ENCODE data around the gene MRPL44. TPM values are rescaled to one million over a fixed set of nuclear protein-coding genes. Genes with fewer than 3 reads are reported as not detected.
"Not testable (repeated sequence)": the region's sequence is repeated elsewhere in the genome, so short reads cannot be mapped to it uniquely, and the experiment has no call there.

MRPL44 gene
- total and polyA plus RNA-seq, 2 experiments from 2014 or later, result 24.1 to 34.9 TPM

- no peak overlapping the region for H2AFZ ChIP-seq
- H4K20me1 ChIP-seq (ENCODE audit: insufficient read depth), result 0 out of 2 replicates have a peak, but pooled peaks cover 4% of the 10 kb centered on the region
- DNase-seq, result no peak
- peaks cover 100% of the 10 kb centered on the region for H3K79me2 ChIP-seq (ENCODE audit: insufficient read depth)
- no peak overlapping the region for H3K9ac ChIP-seq
- H3K36me3 ChIP-seq (ENCODE audit: low read depth), result peaks cover 83% of the 10 kb centered on the region
- H3K9me3 ChIP-seq (ENCODE audit: low read depth), result no peaks in the 10 kb centered on the region
- no peaks in the 10 kb centered on the region for H3K27me3 ChIP-seq (replicated peaks; ENCODE audit: insufficient read depth)
- no peak overlapping the region for H3K4me3 ChIP-seq
- 92 to 100% methylated on average over 2 of the region's 2 CpGs for WGBS, 2 experiments (ENCODE audit: low coverage in 1 of 2, low lambda C conversion rate in 2 of 2, missing lambda C conversion rate in 2 of 2)
- no peak for TF ChIP-seq EZH2phosphoT487 (IDR thresholded peaks at IDR 0.05; ENCODE audit: insufficient read depth, low read depth)
- no peak for TF ChIP-seq EZH2 (IDR thresholded peaks at IDR 0.05; ENCODE audit: insufficient read depth, poor library complexity, severe bottlenecking)
- in situ Hi-C loops (cut with MboI), result loop anchor here (10.0 kb wide), 1 partner anchor 286 kb away; no protein-coding TSS in a partner anchor
- peaks cover 85% of the 10 kb centered on the region for H3F3A ChIP-seq (ENCODE audit: insufficient read depth)
- no peaks in the 10 kb centered on the region for H3K9me2 ChIP-seq (ENCODE audit: insufficient read depth)
- H3K4me2 ChIP-seq (ENCODE audit: unreplicated experiment), result no peak overlapping the region
- peak overlapping the region; percentile 71 for H3K27ac ChIP-seq
- peaks cover 25% of the 10 kb centered on the region; the same call in 1 of the 2 replicates for H3K4me1 ChIP-seq (ENCODE audit: insufficient read depth)
Observed at GRCh38 chr2:223998948-223999347, 41.7 kb downstream of the MRPL44 start.

- peaks cover 84% of the 10 kb centered on the region for H3F3A ChIP-seq (ENCODE audit: insufficient read depth)
- H3K4me1 ChIP-seq (ENCODE audit: insufficient read depth), result peaks cover 20% of the 10 kb centered on the region; the same call in 1 of the 2 replicates
- H3K9ac ChIP-seq, result no peak overlapping the region
- in situ Hi-C loops (cut with MboI), result loop anchor here (10.0 kb wide), 1 partner anchor 285 kb away; no protein-coding TSS in a partner anchor
- DNase-seq, result no peak
- H3K36me3 ChIP-seq (ENCODE audit: low read depth), result peaks cover 80% of the 10 kb centered on the region
- 90 to 93% methylated on average over 11 of the region's 11 CpGs for whole genome bisulfite sequencing, 2 experiments (ENCODE audit: low coverage in 1 of 2, low lambda C conversion rate in 2 of 2, missing lambda C conversion rate in 2 of 2)
- no peak overlapping the region for H2AFZ ChIP-seq
- H3K4me3 ChIP-seq, result no peak overlapping the region
- peaks cover 4% of the 10 kb centered on the region; the same call in 1 of the 2 replicates for H4K20me1 ChIP-seq (ENCODE audit: insufficient read depth)
- H3K4me2 ChIP-seq (ENCODE audit: unreplicated experiment), result no peak overlapping the region
- TF ChIP-seq EZH2 (IDR thresholded peaks at IDR 0.05; ENCODE audit: insufficient read depth, poor library complexity, severe bottlenecking), result no peak
- TF ChIP-seq EZH2phosphoT487 (IDR thresholded peaks at IDR 0.05; ENCODE audit: insufficient read depth, low read depth), result no peak
- H3K27me3 ChIP-seq (replicated peaks; ENCODE audit: insufficient read depth), result no peaks in the 10 kb centered on the region
- H3K9me2 ChIP-seq (ENCODE audit: insufficient read depth), result no peaks in the 10 kb centered on the region
- no peaks in the 10 kb centered on the region for H3K9me3 ChIP-seq (ENCODE audit: low read depth)
- H3K27ac ChIP-seq, result no peak overlapping the region
- H3K79me2 ChIP-seq (ENCODE audit: insufficient read depth), result peaks cover 99% of the 10 kb centered on the region
Observed at GRCh38 chr2:223999862-224000261, 42.6 kb downstream of the MRPL44 start.

DNA sequence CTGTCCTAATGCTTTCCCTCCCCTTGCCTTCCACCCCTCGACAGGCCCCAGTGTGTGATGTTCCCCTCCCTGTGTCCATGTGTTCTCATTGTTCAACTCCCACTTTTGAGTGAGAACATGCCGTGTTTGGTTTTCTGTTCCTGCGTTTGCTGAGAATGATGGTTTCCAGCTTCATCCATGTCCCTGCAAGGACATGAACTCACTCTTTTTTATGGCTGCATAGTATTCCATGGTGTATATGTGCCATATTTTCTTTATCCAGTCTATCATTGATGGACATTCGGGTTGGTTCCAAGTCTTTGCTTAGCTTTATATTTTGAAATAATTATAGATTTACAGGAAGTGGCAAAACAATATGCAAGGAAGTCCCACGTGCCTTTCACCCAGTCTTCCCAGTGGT lies 43.4 kb downstream of the MRPL44 start:
- in situ Hi-C loops (cut with MboI); H3K9me2 ChIP-seq (ENCODE audit: insufficient read depth); H3K9ac ChIP-seq; H4K20me1 ChIP-seq (ENCODE audit: insufficient read depth); H3K27ac ChIP-seq; H2AFZ ChIP-seq; H3K27me3 ChIP-seq (replicated peaks; ENCODE audit: insufficient read depth); H3K4me2 ChIP-seq (ENCODE audit: unreplicated experiment); H3K9me3 ChIP-seq (ENCODE audit: low read depth); DNase-seq; H3K4me3 ChIP-seq: not testable (repeated sequence)
- Histone ChIP-seq H3K79me2 (ENCODE audit: insufficient read depth) (peaks cover 99% of the 10 kb centered on the region), H3K36me3 (ENCODE audit: low read depth) (peaks cover 75% of the 10 kb centered on the region), H3F3A (ENCODE audit: insufficient read depth) (peaks cover 83% of the 10 kb centered on the region), H3K4me1 (ENCODE audit: insufficient read depth) (peaks cover 15% of the 10 kb centered on the region; the same call in 1 of the 2 replicates)
- 84% methylated on average over 5 of the region's 5 CpGs for WGBS, 2 experiments (ENCODE audit: low coverage in 1 of 2, low lambda C conversion rate in 2 of 2, missing lambda C conversion rate in 2 of 2)

DNA sequence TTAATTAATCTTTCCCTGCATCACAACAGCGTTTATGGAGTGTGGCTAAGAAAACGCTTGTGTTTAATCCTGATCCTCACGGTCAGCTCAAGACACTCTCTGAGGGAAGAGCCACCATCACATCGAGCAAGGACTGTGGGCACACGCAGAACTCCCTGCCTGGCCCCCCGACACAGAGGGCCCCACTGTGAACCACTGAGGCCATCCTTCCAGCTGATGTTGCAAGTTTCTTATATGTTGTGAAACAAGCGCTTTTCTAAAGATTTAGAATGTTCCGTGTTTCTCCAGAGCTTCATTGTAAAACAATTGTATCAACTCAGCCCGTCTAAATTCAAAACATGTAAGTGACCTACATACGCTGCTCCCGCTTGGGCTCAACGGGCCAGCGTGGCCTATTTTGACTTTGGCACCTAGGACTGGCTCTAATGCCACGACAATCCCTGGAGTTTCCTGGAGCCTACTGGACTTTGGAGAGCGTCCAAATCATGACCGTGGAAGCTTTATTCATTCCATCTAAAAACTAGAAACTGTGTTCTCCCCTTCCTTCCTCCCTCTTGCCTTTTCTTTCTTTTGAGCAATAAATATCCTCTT lies 46.9 kb downstream of the MRPL44 start:
- peaks cover 12% of the 10 kb centered on the region for H4K20me1 ChIP-seq (ENCODE audit: insufficient read depth)
- in situ Hi-C loops (cut with MboI), result no loop called here
- peaks cover 99% of the 10 kb centered on the region for H3K79me2 ChIP-seq (ENCODE audit: insufficient read depth)
- no peak overlapping the region for H3K9ac ChIP-seq
- no peak overlapping the region for H2AFZ ChIP-seq
- peaks cover 68% of the 10 kb centered on the region for H3K36me3 ChIP-seq (ENCODE audit: low read depth)
- no peak overlapping the region for H3K4me2 ChIP-seq (ENCODE audit: unreplicated experiment)
- DNase-seq, result no peak
- TF ChIP-seq EZH2 (IDR thresholded peaks at IDR 0.05; ENCODE audit: insufficient read depth, poor library complexity, severe bottlenecking), result no peak
- no peak for TF ChIP-seq EZH2phosphoT487 (IDR thresholded peaks at IDR 0.05; ENCODE audit: insufficient read depth, low read depth)
- H3K9me3 ChIP-seq (ENCODE audit: low read depth), result no peaks in the 10 kb centered on the region
- H3K27ac ChIP-seq, result peak overlapping the region; percentile 9; the same call in 1 of the 2 replicates
- no peaks in the 10 kb centered on the region for H3K9me2 ChIP-seq (ENCODE audit: insufficient read depth)
- no peaks in the 10 kb centered on the region for H3K27me3 ChIP-seq (replicated peaks; ENCODE audit: insufficient read depth)
- 87 to 89% methylated on average over 16 of the region's 16 CpGs for WGBS, 2 experiments (ENCODE audit: low coverage in 1 of 2, low lambda C conversion rate in 2 of 2, missing lambda C conversion rate in 2 of 2)
- H3K4me3 ChIP-seq, result no peak overlapping the region
- H3K4me1 ChIP-seq (ENCODE audit: insufficient read depth), result peaks cover 7% of the 10 kb centered on the region
- H3F3A ChIP-seq (ENCODE audit: insufficient read depth), result peaks cover 79% of the 10 kb centered on the region
